ENCODE data around the gene MTMR3. TPM values are rescaled to one million over a fixed set of nuclear protein-coding genes. Genes with fewer than 3 reads are reported as not detected.

The MTMR3 gene
- total RNA-seq, 1 experiment from 2014 or later = 27.0 TPM

- no peaks in the 10 kb centered on the region for H4K20me1 ChIP-seq (ENCODE audit: insufficient read depth)
- H3K4me1 ChIP-seq (ENCODE audit: control insufficient read depth in 1 of 2, insufficient read depth in 2 of 2, low read length in 2 of 2) = no peaks in the 10 kb centered on the region
- no peaks in the 10 kb centered on the region for H3K79me2 ChIP-seq (ENCODE audit: insufficient read depth, low read length)
- no peak overlapping the region for H2AFZ ChIP-seq (ENCODE audit: low read depth, low read length, poor library complexity, severe bottlenecking)
- H3K9ac ChIP-seq (ENCODE audit: low read length) = no peak overlapping the region
- ATAC-seq = no peak
- no peaks in the 10 kb centered on the region for H3K27me3 ChIP-seq (ENCODE audit: insufficient read depth, low read length)
- intact Hi-C loops (cut with micrococcal nuclease) = no loop called here
- no peaks in the 10 kb centered on the region for H3K36me3 ChIP-seq (ENCODE audit: control insufficient read depth in 1 of 2, insufficient read depth in 2 of 2, low read length in 2 of 2)
- H3K4me3 ChIP-seq (replicated peaks in 1 of 2; ENCODE audit: low read depth in 1 of 2, low read length in 2 of 2) = no peak overlapping the region
- no peak overlapping the region for H3K4me2 ChIP-seq (ENCODE audit: low read length)
- no peak for DNase-seq (ENCODE audit: low read depth, low spot score)
- H3K27ac ChIP-seq (ENCODE audit: low read depth, low read length) = no peak overlapping the region
- BruUV-seq (replicated peaks) = no TSS peak
- POLR2A ChIA-PET = no interaction called here
- RAD21 ChIA-PET (ENCODE audit: low non-redundant PET in 1 of 2, low total read pairs in 2 of 2, uncharacterized antibody in 2 of 2, unreplicated experiment in 2 of 2) = no interaction called here
- H3K9me3 ChIP-seq (ENCODE audit: control insufficient read depth in 1 of 2, insufficient read depth in 1 of 2, low read depth in 1 of 2, low read length in 2 of 2) = no peaks in the 10 kb centered on the region
- TF ChIP-seq EZH2 (IDR thresholded peaks at IDR 0.05) (no peak), ZNF274 (IDR thresholded peaks at IDR 0.05; ENCODE audit: low read depth, low read length) (no peak), YY1 (IDR thresholded peaks at IDR 0.05; ENCODE audit: extremely low read depth, insufficient replicate concordance, low read depth, low read length) (no peak), EZH2phosphoT487 (IDR thresholded peaks at IDR 0.05; ENCODE audit: borderline replicate concordance) (no peak), TCF7L2 (IDR thresholded peaks at IDR 0.05; ENCODE audit: borderline replicate concordance, extremely low read depth, insufficient read depth, insufficient read length) (no peak)
- CTCF ChIA-PET = no interaction called here
- H3K9me2 ChIP-seq (ENCODE audit: insufficient read depth) = no peaks in the 10 kb centered on the region
Measured at GRCh38 chr22:29873943-29874342, 9.0 kb upstream of the MTMR3 start.

DNA sequence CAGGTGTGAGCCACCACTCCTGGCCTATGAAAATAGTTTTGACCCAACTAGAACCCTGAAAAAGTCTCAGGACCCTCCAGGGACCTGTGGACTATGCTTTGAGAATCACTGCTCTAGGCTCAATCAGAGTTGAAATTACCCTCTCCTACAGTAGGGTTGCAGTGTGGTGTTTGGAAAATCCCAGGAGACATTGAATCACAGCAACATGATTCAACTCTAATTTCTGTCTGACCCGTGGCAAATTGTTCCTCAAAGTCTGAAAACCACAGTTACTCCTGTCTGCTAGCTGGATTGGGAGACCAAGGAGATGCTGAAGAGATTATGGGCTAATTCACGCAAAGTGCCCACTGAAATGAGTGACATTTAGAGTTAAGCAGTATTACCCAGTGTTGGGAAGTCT, 5.4 kb upstream of the MTMR3 start:
- no TSS peak for BruUV-seq (replicated peaks)
- H3K27me3 ChIP-seq (ENCODE audit: insufficient read depth, low read length) = no peaks in the 10 kb centered on the region
- no peaks in the 10 kb centered on the region for H3K36me3 ChIP-seq (ENCODE audit: control insufficient read depth in 1 of 2, insufficient read depth in 2 of 2, low read length in 2 of 2)
- intact Hi-C loops (cut with micrococcal nuclease) = no loop called here
- CTCF ChIA-PET = no interaction called here
- peaks cover 3 to 4% of the 10 kb centered on the region in 2 experiments; a peak in 2 of 4 replicates for H3K4me1 ChIP-seq (ENCODE audit: control insufficient read depth in 1 of 2, insufficient read depth in 2 of 2, low read length in 2 of 2)
- H3K9me2 ChIP-seq (ENCODE audit: insufficient read depth) = no peaks in the 10 kb centered on the region
- H3K27ac ChIP-seq (ENCODE audit: low read depth, low read length) = no peak overlapping the region
- no peak overlapping the region for H3K4me2 ChIP-seq (ENCODE audit: low read length)
- H4K20me1 ChIP-seq (ENCODE audit: insufficient read depth) = no peaks in the 10 kb centered on the region
- no peak overlapping the region for H2AFZ ChIP-seq (ENCODE audit: low read depth, low read length, poor library complexity, severe bottlenecking)
- RAD21 ChIA-PET (ENCODE audit: low non-redundant PET in 1 of 2, low total read pairs in 2 of 2, uncharacterized antibody in 2 of 2, unreplicated experiment in 2 of 2) = interaction anchor here in 1 of 2 experiments (0.7 kb wide), 1 partner anchor 9 kb away, joined by 4 read pairs; no protein-coding TSS in a partner anchor
- ATAC-seq (no peak), DNase-seq (ENCODE audit: low read depth, low spot score) (no peak)
- no peak overlapping the region for H3K4me3 ChIP-seq (replicated peaks in 1 of 2; ENCODE audit: low read depth in 1 of 2, low read length in 2 of 2)
- no peaks in the 10 kb centered on the region for H3K79me2 ChIP-seq (ENCODE audit: insufficient read depth, low read length)
- no peak overlapping the region for H3K9ac ChIP-seq (ENCODE audit: low read length)
- TF ChIP-seq, protein P1, sequence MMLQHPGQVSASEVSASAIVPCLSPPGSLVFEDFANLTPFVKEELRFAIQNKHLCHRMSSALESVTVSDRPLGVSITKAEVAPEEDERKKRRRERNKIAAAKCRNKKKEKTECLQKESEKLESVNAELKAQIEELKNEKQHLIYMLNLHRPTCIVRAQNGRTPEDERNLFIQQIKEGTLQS (IDR thresholded peaks at IDR 0.05) = no peak
- TF ChIP-seq, protein P2, sequence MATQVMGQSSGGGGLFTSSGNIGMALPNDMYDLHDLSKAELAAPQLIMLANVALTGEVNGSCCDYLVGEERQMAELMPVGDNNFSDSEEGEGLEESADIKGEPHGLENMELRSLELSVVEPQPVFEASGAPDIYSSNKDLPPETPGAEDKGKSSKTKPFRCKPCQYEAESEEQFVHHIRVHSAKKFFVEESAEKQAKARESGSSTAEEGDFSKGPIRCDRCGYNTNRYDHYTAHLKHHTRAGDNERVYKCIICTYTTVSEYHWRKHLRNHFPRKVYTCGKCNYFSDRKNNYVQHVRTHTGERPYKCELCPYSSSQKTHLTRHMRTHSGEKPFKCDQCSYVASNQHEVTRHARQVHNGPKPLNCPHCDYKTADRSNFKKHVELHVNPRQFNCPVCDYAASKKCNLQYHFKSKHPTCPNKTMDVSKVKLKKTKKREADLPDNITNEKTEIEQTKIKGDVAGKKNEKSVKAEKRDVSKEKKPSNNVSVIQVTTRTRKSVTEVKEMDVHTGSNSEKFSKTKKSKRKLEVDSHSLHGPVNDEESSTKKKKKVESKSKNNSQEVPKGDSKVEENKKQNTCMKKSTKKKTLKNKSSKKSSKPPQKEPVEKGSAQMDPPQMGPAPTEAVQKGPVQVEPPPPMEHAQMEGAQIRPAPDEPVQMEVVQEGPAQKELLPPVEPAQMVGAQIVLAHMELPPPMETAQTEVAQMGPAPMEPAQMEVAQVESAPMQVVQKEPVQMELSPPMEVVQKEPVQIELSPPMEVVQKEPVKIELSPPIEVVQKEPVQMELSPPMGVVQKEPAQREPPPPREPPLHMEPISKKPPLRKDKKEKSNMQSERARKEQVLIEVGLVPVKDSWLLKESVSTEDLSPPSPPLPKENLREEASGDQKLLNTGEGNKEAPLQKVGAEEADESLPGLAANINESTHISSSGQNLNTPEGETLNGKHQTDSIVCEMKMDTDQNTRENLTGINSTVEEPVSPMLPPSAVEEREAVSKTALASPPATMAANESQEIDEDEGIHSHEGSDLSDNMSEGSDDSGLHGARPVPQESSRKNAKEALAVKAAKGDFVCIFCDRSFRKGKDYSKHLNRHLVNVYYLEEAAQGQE (IDR thresholded peaks at IDR 0.05; ENCODE audit: low read depth) = no peak
- TF ChIP-seq POLR2AphosphoS5 (IDR thresholded peaks at IDR 0.05; ENCODE audit: low read depth, low read length) (no peak), ZFX (IDR thresholded peaks at IDR 0.05) (no peak), EGR1 (IDR thresholded peaks at IDR 0.05; ENCODE audit: low read depth) (no peak), EZH2 (IDR thresholded peaks at IDR 0.05) (no peak), CEBPB (IDR thresholded peaks at IDR 0.05; ENCODE audit: low read depth) (no peak), SP1 (IDR thresholded peaks at IDR 0.05; ENCODE audit: low read depth) (no peak), YY1 (IDR thresholded peaks at IDR 0.05; ENCODE audit: extremely low read depth, insufficient replicate concordance, low read depth, low read length) (no peak), SRF (IDR thresholded peaks at IDR 0.05; ENCODE audit: low read depth) (no peak)
- TF ChIP-seq, protein P3, sequence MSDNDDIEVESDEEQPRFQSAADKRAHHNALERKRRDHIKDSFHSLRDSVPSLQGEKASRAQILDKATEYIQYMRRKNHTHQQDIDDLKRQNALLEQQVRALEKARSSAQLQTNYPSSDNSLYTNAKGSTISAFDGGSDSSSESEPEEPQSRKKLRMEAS (IDR thresholded peaks at IDR 0.05) = no peak
- no peaks in the 10 kb centered on the region for H3K9me3 ChIP-seq (ENCODE audit: control insufficient read depth in 1 of 2, insufficient read depth in 1 of 2, low read depth in 1 of 2, low read length in 2 of 2)
- POLR2A ChIA-PET = no interaction called here

All from HCT116 (cell line).